HG03460 (cell line): ENCODE data around the gene C14orf119.

ENCODE experiments used
- ATAC-seq: cut with Tn5 transposase; IDR thresholded peaks from one replicate; pipeline ENCODE4 v1.9.1; 2021; ENCODE audit not compliant: unreplicated experiment

C14orf119 gene

GRCh38 chr14:23146351-23146910, 51.1 kb downstream of the C14orf119 start:
- no peak for ATAC-seq

- no peak for ATAC-seq
Measured at GRCh38 chr14:23146980-23147379, 51.7 kb downstream of the C14orf119 start.

GRCh38 chr14:23147676-23148075, 52.4 kb downstream of the C14orf119 start:
- no peak for ATAC-seq

- no peak for ATAC-seq
Measured at GRCh38 chr14:23148591-23149249, 53.4 kb downstream of the C14orf119 start.

GRCh38 chr14:23149745-23150144, 54.4 kb downstream of the C14orf119 start:
- ATAC-seq: no peak
